GM21529 (cell line): Measurements from ENCODE around the gene RNASEL.
"Not testable (repeated sequence)": the region's sequence is repeated elsewhere in the genome, so short reads cannot be mapped to it uniquely, and the experiment has no call there.

Experiments
- ATAC-seq: cut with Tn5 transposase; IDR thresholded peaks from one replicate; pipeline ENCODE4 v1.9.1; 2021; ENCODE audit not compliant: unreplicated experiment

The RNASEL gene

GRCh38 chr1:182567629-182568028 lies 21.4 kb downstream of the RNASEL start:
- no peak for ATAC-seq

DNA sequence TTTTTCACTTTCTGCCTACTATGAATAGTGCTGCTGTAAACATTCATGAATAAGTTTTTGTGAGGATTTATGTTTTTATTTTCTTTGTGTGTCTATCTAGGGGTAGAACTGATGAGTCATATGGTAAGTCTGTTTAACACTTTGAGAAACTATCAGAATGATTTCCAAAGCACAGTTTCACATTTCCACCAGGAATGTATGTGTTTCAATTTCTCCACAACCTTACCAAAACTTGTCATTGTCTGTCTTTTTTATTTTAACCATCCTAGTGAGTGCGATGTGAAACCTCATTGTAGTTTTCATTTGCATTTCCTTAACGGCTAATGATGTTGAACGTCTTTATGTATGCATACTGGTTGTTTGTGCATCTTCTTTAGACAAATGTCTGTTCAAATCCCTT lies 23.5 kb downstream of the RNASEL start:
- no peak for ATAC-seq

- no peak for ATAC-seq
Measured at GRCh38 chr1:182564406-182565004, 24.6 kb downstream of the RNASEL start.

DNA sequence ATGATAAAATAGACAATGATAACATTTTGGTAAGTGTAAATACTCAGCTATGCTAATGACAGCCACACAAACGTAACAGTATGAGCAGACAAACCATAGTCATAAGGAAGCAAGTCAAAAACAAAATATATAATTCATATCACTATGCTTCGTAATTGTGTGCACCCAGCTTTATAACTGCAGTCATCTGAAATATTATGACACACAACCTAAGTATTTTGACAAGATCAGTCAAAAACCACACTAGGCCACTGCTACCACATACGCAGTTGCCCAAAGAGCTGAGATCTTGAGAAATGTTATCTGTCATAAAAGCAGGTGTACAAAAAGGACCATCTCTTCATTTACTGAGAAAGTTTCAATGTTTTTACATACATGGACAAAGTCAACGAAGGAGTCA lies 26.0 kb downstream of the RNASEL start:
- no peak for ATAC-seq

- no peak for ATAC-seq
Measured at GRCh38 chr1:182561456-182561855, 27.6 kb downstream of the RNASEL start.

- ATAC-seq = no peak
Measured at GRCh38 chr1:182560392-182560984, 28.6 kb downstream of the RNASEL start.

DNA sequence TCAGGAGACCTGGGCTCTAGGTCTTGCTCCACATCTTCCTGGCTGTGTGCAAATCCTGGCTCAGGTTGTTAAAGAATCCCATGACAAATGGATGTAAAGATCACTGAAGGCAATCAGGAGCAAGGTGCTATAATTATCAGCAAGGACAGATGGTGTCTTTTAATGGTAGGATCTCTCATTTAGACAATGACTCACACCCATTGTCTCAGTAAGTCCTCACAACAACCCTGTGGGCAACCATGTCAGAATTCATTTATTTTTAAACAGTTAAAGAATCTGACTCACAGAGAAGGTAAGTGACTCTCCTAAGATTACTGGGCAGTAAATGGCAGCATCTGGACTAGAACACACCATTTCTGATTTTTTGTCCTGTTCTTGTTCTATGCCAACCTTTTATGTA lies 32.8 kb downstream of the RNASEL start:
- ATAC-seq = no peak

GRCh38 chr1:182555493-182555892 lies 33.6 kb downstream of the RNASEL start:
- no peak for ATAC-seq

GRCh38 chr1:182552527-182552926 lies 36.5 kb downstream of the RNASEL start:
- no peak for ATAC-seq

DNA sequence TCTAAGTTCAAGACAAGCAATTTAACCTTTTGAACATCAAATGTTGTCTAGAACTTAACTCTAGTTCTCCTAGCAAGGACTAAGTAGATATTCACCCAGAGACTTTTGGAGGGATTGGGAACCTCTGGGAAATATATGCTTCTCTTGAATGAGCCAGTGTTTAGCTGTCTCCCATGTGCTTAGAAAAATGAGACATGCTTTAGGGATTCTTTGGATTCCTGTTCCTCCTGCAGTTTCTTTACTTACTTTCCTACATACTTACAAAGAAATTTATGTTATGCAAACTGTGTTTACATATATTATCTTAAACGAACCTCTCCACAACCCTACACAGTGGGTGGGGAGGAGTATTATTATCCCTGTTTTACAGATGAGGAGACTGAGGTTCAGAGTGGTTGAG lies 39.2 kb downstream of the RNASEL start:
- no peak for ATAC-seq

- ATAC-seq = no peak
Measured at GRCh38 chr1:182549346-182549745, 39.7 kb downstream of the RNASEL start.

- no peak for ATAC-seq
Measured at GRCh38 chr1:182533896-182534295, 55.2 kb downstream of the RNASEL start.

- not testable (repeated sequence) for ATAC-seq
Measured at GRCh38 chr1:182528206-182528605, 60.9 kb downstream of the RNASEL start.

DNA sequence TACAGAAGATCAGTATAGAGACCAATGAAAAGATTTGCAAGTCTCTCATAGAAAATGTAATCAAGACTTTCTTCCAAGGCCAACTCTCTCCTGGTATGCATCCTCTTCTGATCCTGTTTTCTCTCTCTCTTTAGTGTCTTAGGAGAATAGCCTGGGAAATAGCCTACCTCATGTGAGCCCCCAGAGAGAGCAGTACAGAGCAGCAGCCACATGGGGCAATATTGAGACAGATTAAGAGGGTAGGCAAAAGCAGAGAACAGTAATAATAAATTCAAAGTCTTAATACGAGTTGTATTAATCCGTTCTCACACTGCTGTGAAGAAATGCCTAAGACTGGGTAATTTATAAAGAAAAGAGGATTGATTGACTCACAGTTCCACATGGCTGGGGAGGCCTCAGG lies 61.4 kb downstream of the RNASEL start:
- no peak for ATAC-seq

DNA sequence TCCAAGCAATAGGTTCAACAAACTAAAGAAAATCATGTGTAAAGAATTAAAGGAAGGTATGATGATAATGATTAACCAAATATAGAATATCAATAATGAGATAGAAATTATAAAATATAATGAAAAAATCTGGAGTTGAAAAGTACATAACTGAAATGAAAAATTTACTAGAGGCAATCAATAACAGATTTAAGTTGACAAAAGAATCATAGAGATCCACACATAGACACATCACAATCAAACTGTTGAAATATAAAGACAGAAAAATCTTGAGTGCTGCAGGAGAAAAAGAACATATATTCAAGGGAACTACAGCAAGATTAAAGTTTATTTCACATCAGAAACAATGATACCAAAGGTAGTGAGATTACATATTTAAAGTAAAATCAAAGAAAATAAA lies 63.7 kb downstream of the RNASEL start:
- ATAC-seq = no peak
